GM19324 (cell line): Measurements from ENCODE around the gene EXOC6.

ENCODE experiments used
- ATAC-seq: cut with Tn5 transposase; IDR thresholded peaks from one replicate; pipeline ENCODE4 v1.9.1; 2021; ENCODE audit warnings: mild to moderate bottlenecking, moderate library complexity; ENCODE audit not compliant: unreplicated experiment, low FRiP score

The EXOC6 gene

DNA sequence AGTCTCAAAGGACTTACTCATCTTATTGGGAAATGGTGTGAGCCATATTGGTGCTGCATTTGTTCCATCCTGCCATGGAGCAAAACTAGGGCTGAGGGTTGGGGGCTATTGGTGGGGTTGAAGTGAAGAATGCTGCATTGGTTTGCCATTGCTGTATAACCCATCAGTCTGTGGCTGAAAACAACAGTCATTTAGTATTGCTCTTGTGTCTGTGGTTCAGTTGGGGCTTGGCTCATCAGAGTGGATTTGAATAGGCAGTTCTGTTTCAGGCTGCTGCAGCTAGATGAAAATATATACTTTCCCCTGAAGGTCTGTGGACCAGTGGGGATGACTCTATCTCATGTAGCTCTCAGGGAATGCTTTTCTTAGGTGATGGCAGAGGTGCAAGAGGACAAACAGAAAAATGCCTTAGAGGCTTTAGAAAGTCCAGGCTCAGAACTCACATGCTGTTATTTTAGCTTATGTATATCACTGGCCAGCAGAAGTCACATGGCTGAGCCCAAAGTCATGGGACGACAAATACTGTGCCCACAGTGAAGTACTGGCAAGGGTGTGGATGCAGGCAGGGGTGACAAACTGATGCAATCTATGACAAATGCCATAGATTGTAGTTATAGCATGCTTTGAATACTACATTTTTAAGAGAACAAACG is 15.2 kb upstream of the EXOC6 start:
- ATAC-seq = no peak

DNA sequence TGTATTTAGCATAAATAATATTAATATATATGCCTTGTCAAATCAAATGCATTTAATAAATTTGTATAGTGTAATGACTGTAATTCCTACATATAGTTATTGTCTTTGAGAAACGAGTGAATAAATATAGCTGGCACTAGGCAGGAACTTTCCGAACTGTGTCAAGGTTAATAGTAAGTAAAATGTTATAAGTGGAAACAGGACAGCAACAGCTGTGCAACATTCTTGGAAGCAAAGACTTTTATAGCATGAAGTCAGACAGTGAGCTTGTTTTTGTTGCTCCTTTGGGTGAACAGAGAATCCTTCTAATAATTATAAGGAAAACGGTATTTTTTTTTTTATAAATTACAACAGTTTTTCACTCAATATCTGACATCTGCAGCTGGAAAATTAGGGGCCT is 14.0 kb upstream of the EXOC6 start:
- ATAC-seq = no peak

DNA sequence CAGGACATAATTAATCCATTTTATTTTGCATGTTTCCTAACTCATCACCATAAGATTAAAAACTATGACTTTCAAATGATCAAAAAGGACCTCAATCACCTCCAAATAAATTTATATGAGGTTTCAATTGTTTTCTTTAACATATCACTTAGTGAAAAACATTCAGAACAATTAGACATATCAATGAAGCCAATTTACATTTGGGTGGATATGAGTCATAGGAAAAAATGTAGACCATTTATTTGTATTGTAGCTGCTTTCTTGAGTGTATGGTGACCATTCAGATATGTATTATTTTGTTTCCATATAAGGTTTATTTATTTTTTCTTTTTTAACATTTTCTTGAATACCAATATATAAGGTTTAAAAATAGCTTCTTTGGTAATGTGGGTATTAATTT is 13.3 kb upstream of the EXOC6 start:
- ATAC-seq = no peak

DNA sequence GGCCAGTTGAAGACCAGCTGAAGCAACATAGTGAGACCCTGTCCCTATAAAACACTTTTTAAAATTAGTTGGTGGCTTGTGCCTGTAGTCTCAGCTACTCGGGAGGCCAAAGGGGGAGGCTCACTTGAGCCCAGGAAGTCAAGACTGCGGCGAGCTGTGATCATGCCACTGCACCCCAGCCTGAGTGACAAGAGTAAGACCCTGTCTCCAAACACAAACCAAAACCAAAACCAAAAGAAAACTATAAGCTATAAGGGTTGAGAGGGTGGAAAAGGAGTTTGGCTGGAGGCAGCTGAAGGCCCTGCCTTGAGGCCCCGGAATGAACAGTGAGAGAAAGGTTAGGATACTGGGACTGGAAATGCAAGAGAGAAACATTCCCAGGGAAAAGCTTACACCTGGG is 10.9 kb upstream of the EXOC6 start:
- no peak for ATAC-seq

DNA sequence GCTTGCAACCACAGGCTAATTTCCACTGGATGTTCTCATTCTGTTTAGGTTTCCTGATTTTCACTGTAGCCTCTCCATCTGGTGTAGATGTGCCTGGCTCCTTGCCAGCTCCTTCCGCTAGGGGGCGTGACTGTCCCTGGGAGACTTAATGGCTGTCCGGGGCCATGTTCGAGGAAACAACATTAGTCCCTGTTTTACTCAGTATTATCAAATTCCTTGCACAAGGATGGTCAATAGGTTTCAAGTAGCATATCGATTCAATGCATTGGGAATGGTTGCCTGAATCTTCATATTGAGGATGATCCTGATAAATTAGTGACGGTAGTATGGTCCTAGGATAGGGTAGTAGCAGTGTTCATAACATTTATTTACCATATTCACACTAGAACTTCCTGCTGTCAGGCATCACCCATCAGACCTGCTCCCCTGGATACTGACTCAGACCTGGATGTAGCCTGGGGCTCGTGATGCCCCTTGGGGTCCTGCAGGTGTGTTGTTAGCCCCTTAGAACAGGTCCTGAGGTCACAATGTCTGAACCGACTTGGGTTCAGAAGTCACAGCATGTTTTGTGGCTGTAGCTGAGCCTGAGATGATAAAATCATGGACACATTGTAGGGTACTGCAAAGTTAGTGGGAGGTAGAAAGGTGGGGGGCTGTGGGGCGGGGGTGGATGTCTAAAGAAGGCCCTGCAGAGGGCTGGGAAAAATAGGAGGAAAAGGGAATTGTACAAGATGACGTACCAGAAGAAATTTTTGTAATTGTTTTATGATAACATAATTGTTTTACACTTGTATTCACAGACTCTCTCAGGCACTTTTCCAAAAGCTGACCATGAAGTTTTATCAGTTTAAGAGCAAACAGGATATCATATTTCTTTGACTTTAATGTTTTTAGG is 8.9 kb upstream of the EXOC6 start:
- ATAC-seq = no peak

DNA sequence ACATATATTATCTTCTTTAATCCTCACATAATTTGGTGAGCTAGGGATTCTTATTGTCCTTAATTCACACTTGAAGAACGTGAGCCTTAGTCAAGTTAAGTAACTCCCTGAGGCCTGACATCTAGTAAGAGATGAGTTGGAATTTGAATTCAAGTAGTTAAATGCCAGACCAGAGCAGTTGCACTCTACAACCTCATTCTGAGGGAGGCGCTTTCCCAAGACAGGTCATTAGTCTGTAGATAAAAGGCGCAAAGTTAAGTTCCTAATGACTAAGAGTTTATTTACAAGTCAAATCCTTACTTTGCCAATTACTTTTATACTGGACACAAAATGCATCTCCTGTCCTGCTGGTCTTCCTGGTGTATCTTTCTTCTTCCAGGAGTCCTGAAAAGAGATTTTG is 3.6 kb upstream of the EXOC6 start:
- ATAC-seq = no peak

DNA sequence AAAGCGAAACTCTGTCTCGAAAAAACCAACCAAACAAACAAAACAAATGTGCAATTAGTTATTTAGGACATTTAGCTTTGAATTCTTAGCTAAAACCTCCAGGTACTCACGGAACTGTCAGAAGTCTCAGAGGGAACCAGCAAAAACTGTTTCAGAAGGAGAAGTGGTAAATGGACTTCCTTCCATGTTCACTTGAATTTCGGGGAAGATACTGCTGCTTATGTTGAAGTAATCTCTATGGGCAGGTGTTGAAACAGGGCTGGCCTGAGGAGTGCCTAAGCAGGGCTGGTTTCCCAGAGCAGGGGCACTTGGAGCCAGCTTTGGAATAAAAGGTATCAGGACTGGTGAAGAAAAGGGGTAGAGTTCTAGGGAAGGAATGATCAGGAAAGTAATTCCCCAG is 2.4 kb upstream of the EXOC6 start:
- ATAC-seq = no peak

DNA sequence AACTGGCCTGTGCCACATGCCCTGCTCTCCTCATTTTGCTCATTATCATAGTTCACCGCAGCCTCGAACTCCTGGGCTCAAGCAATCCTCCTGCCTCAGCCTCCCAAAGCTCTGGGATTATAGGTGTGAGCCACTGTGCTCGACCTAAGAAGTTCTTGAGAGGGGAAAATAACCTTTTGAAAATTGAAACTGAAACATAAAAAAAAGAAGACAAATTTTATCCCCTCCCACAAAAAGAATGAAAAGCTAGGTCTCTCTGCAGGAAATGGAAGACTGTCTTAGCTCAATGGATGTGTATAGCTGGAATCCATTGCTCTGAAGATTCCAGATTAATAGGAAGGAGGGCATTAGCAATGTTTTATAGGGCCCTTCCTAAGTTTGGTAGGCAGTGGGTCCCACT is 2.0 kb upstream of the EXOC6 start:
- no peak for ATAC-seq

DNA sequence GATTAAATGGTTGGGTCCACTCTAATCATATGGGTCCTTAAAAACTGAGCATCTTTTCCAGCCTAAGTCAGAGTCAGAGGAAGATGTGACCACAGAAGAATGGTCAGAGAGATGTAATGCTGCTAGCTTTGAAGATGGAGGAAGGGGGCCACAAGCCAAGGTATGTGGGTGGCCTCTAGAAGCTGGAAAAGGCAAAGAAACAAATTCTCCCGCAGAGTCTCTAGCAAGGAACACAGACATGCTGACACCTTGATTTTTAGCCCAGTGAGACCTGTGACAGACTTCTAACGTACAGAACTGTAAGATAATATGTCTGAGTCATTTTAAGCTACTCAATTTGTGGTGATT is 1.5 kb upstream of the EXOC6 start:
- no peak for ATAC-seq

DNA sequence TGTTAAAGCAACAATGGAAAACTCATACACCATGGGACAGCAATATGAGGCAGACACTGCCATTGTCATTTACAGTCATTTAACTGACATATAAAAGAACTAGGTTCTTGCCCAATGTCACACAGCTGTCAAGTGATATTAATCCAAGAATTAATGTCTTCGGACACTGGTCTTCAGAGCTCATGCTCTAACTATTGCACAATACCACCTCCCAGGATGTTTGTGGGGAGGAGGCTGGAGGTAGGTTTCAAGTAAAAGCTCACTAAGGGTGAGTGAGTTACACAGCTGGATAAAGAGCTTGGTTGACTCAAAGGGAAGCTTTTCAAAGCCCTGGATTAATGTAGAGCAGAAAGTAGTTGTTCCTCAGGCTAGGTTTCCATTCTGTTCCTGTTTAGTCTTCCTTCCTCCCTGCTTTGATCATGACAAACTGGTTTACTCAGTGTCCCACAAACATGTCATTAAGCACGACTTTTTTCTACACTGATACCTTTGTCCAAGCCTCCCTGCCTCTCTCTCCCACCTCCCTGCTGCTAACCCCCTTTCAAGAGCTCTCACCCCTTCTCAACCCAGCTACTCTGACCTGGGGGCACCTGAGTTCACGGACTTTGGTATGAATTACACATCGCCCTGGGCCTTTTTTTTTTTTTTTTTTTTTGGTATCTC is 987 bp upstream of the EXOC6 start:
- ATAC-seq = no peak

DNA sequence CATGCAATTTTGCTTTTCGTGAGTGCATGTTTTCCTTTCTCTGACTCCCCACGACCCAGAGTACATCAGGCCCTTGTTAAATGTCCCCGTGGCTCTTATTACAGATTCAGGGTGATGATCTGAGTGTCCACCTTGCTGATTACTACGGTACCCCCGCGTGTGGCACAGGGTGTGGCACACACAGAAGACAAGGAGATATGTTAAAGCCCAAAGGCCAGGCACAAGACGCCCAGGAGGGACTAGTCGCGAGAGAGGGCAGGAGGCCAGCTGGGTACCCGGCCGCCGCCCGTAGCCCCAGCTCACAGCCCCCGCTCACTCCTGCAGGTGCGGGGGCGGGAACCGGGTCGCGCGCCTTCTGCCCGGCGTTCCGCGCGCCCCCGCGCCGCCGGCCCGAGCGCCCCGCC is 281 bp upstream of the EXOC6 start:
- ATAC-seq = no peak

DNA sequence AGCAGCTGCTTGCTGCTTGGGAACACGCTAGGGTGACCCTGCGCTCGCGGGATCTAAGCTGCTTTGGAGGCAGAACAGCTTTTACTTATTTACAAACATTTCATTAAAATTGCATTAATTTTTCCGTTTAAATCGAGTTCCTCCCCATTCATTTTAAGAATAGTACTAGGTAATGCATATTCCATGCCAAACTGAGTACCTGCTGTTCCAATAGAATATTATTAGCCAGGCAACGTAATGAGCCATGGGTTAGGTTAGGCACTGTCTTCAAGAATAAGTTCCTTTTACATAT is 860 bp downstream of the EXOC6 start:
- no peak for ATAC-seq

DNA sequence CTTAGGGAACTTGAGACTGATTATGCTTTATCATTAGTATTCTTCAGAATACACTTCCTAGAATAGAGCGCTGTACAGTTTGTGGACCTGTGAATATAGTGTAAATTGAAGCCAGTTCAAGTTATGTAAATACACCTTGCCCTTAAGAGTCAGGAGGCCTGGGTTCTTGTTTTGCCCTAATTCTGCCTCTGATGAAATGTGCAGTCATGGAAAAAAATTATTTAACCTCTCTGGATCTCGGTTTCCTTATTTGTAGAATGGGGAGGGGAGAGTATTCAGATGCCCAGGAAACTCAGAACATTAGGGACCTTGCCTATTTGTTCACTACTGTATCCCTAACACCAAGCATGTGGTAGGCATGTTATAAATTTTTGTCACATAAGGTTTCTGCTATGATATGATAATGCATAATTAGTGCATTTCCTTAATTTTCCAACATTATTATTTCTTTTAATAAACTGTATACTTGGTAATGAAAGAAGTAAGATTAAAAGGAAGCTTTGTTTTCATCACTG is 1.3 kb downstream of the EXOC6 start:
- ATAC-seq = no peak

DNA sequence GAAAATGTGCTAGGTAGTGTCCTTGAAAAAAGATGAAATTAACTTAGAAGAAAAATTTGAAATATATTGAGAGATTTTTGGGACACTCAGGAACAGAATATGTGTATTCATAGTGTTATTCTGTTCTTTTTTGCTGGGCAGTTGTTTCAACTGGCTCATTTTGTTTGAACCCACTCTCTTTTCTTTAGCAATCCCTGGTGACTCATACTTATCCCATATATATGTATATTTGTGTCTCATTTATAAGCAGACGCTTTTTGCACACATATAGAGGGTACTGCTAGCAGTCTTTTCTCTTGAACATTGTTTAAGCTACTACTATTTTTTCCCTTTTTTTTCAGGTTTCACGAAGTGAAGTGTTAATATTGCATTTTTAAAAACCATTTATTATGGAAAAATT is 1.9 kb downstream of the EXOC6 start:
- no peak for ATAC-seq

DNA sequence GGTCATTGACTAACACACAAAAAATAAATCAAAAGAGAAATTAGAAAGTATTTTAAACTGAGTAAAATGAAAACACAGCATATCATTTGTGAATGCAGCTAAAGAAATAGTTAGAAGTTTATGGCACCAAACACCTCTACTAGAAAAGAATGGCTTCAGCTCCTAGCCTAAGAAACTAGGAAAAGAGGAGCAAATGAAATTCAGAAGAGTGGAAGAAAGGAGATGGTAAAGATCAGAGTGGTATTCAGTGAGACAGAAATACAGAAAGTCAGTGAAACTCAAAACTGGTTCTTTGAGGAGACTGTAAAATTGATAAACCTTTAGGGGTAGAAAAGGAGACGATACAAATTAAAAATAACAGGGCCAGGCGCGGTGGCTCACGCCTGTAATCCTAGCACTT is 2.7 kb downstream of the EXOC6 start:
- no peak for ATAC-seq

DNA sequence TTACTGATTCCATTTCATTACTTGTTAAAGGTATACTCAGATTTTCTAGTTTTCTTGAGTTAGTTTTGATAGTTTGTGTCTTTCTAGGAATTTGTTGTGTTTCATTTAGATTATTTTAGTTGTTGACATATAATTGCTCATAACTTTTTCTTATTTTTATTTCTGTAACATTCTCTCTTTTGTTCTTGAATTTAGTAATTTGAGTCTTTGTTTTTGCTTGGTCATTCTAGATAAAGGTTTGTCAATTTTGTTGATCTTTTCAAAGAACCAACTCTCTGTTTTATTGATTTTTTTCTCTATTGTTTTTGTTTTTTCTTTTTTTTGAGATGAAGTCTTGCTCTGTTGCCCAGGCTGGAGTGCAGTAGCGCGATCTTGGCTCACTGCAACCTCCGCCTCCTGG is 7.2 kb downstream of the EXOC6 start:
- no peak for ATAC-seq

DNA sequence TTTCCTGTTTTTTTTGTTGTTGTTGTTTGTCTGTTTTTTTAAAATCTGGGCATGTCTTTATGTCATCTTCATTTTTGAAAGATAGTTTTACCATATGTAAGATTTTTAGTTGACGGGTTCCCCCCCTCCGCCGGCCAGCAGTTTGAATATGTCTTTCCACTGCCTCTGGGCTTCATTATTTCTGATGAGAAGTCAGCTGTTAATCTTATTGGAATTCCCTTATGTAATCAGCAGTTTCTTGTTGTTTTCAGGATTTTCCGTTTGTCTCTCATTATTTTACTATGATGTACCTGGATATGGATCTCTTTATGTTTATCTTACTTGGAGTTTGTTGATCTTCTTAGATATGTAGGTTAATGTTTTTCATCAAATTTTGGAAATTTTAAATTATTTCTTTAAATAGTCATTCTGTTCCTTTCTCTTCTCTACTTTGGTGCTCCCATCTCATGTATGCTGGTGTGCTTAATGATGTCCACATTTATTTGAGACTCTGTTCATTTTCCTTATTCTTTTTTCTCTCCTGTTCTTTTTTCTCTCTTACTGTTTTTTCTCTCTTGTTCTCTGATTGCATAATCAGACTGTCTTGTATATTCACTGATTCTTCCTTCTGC is 9.7 kb downstream of the EXOC6 start:
- no peak for ATAC-seq

DNA sequence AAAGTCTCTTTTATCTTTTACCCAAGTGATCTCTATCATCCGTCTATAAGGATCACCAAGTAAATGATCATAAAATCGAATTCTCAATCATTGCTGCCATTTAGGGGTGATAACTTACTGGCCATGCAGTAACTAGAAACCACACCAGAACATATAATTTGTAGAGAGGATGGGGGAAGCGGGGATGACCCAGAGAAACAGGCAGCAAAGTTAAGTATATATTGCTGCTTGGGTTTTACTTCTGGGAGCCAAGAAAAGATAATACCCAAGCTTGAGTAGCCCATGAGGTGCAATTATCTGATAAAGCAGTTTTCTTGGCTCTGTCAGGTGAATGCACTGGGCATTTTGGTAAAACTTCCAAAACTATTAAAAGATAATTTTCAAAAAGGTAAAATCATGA is 18.9 kb downstream of the EXOC6 start:
- no peak for ATAC-seq

DNA sequence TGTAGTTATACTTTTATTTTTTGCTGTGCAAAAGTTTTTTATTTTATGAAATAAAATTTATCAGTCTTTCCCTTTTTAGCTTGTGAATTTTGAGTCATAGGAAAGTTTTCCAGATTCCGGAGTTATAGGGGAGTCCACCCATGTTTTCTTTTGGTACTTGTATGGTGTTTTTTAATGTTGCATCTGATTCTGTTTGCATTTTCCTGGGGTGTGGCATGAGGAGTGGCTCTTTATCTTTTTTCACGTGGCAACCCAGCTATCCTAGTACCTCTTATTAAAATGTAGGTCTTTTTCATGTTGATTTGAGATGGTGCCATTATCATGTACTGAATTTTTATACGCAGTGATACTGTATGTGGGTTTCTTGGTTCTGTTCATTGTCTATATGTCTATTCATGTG is 19.7 kb downstream of the EXOC6 start:
- ATAC-seq = no peak

DNA sequence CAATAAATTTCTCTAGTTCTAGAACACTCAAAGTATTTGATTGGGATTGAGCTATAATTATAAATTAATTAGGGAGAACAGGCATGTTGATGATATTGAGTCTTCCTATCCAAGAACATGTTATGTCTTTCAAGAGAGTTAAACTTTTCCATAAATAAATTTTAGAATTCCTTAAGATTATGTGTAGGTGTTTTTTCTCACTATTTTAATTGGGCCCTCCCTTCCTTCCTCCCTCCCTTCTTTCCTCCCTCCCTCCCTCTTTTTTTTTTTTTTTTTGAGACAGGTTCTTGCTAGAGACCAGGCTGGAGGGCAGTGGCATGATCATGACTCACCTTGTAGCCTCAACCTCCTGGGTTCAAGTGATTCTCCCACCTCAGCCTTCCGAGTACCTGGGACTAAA is 20.2 kb downstream of the EXOC6 start:
- no peak for ATAC-seq

DNA sequence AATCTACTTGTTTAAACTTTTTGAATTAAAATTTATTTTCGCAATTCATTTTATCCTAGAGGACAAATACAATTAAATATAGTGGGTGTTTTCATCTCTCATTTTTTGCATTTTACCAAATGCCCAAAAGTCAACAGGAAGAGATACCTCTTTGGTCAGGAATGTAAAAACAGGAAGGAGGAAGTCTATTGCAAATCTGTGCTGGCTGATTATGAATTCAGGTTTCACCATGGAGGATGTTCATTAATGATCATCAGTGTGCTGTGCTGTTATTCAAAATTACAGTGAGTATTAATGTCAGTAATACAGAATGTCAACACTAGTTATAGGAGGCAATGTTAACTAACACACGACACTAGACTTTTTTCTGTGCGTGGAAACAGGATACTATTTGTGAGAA is 24.7 kb downstream of the EXOC6 start:
- ATAC-seq = no peak
